ENCODE measurements around the gene VAV2. TPM values are rescaled to one million over a fixed set of nuclear protein-coding genes. Genes with fewer than 3 reads are reported as not detected.

VAV2 gene
- total RNA-seq, 2 experiments from 2014 or later: 4.7 to 6.4 TPM

DNA sequence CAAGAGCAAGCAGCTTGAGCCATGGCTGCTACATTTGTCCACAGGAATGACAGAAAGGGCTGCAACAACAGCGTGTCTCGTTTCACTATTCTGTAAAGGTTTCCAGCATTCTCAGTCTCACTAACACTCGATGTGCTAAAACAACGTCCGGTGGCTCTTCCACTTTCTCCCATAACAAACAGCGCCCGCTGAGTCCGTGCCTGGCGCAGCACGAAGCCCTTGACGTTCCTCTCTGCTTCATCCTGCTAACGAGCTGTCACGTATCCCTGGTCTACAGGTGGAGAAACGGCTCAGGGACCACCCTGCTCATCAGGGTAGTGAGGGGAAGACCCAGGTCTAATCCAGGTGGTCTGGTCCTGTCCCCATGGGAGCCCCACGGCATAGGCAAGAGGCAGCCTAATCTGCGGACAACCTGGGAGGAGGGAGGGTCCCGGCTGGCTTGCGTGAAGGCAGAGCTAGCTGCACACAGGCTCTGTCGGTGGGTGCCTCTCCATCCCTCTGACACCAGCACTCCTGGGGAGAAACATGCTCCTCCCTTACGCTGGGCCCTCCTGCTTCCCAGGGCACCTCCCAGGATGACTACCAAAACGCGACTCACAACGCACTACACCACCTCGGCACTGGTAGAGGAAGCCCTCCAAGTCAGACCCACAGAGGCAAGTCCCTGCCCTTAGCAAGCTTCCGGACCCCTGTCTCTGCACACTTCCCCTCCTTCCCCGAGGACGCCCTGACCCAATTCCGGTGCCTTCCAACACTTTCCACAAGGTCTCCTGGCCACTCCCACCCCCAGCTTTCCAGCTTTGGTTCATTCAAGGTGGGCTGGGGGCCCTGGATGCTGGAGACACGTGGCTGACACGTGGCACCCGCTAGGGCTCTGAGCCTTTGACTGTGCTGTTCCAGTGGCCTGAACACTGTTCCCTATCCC lies 43.3 kb downstream of the VAV2 start:
- no peaks in the 10 kb centered on the region for H3K4me1 Mint-ChIP-seq
- H3K4me3 Mint-ChIP-seq: no peak overlapping the region
- no peaks in the 10 kb centered on the region for H3K27me3 Mint-ChIP-seq
- POLR2A ChIA-PET: no interaction called here
- no peak overlapping the region for H3K27ac Mint-ChIP-seq
- ATAC-seq (ENCODE audit: low read depth) (no peak), DNase-seq (no peak)
- no peaks in the 10 kb centered on the region for H3K9me3 Mint-ChIP-seq
- H3K36me3 Mint-ChIP-seq: no peaks in the 10 kb centered on the region

DNA sequence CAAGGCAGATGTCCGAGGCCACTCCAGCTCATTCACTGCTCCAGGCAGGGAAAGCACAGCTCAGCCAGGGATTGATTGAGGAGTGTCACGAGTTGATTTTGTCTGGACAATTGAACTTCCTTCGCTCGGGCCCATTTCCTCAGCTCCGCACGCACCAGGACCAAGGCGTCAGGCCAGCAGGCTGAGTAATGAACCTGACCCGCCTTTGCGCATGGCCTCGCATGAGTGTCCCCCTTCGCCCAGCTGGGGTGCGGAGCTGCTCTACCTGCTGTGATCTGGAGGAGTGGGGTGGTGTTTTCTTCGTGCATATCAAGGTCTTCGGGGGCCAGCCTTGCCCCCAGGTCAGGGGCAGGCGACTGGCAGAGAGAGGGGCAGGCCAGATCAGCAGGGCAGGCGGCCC lies 44.0 kb downstream of the VAV2 start:
- POLR2A ChIA-PET: no interaction called here
- Mint-ChIP-seq H3K4me3 (no peak overlapping the region), H3K27ac (no peak overlapping the region), H3K27me3 (no peaks in the 10 kb centered on the region), H3K36me3 (no peaks in the 10 kb centered on the region), H3K4me1 (no peaks in the 10 kb centered on the region), H3K9me3 (no peaks in the 10 kb centered on the region)
- no peak for ATAC-seq (ENCODE audit: low read depth)
- DNase-seq: no peak

- Mint-ChIP-seq H3K27ac (no peak overlapping the region), H3K36me3 (no peaks in the 10 kb centered on the region), H3K9me3 (no peaks in the 10 kb centered on the region), H3K4me1 (no peaks in the 10 kb centered on the region), H3K27me3 (no peaks in the 10 kb centered on the region), H3K4me3 (no peak overlapping the region)
- DNase-seq: no peak
- ATAC-seq (ENCODE audit: low read depth): no peak
- POLR2A ChIA-PET: no interaction called here
Measured at GRCh38 chr9:133946840-133947486, 45.2 kb downstream of the VAV2 start.

GRCh38 chr9:133945977-133946753 lies 46.0 kb downstream of the VAV2 start:
- Mint-ChIP-seq H3K27me3 (no peaks in the 10 kb centered on the region), H3K4me1 (no peaks in the 10 kb centered on the region), H3K27ac (no peak overlapping the region), H3K9me3 (no peaks in the 10 kb centered on the region), H3K4me3 (no peak overlapping the region), H3K36me3 (no peaks in the 10 kb centered on the region)
- DNase-seq (no peak), ATAC-seq (ENCODE audit: low read depth) (no peak)
- POLR2A ChIA-PET: no interaction called here

- ATAC-seq (ENCODE audit: low read depth): no peak
- POLR2A ChIA-PET: no interaction called here
- no peaks in the 10 kb centered on the region for H3K36me3 Mint-ChIP-seq
Measured at GRCh38 chr9:133945314-133945975, 46.7 kb downstream of the VAV2 start.

GRCh38 chr9:133944746-133945135 lies 47.4 kb downstream of the VAV2 start:
- Mint-ChIP-seq H3K27ac (no peak overlapping the region), H3K4me1 (no peaks in the 10 kb centered on the region), H3K36me3 (no peaks in the 10 kb centered on the region), H3K27me3 (no peaks in the 10 kb centered on the region), H3K4me3 (no peak overlapping the region), H3K9me3 (no peaks in the 10 kb centered on the region)
- POLR2A ChIA-PET: no interaction called here
- ATAC-seq (ENCODE audit: low read depth): no peak
- DNase-seq: no peak

More at GRCh38 chr9:133945314-133945975, 46.7 kb downstream of the VAV2 start:
- H3K27me3 Mint-ChIP-seq: no peaks in the 10 kb centered on the region
- DNase-seq: no peak
- no peaks in the 10 kb centered on the region for H3K4me1 Mint-ChIP-seq
- H3K9me3 Mint-ChIP-seq: no peaks in the 10 kb centered on the region
- H3K27ac Mint-ChIP-seq: no peak overlapping the region
- H3K4me3 Mint-ChIP-seq: no peak overlapping the region

DNA sequence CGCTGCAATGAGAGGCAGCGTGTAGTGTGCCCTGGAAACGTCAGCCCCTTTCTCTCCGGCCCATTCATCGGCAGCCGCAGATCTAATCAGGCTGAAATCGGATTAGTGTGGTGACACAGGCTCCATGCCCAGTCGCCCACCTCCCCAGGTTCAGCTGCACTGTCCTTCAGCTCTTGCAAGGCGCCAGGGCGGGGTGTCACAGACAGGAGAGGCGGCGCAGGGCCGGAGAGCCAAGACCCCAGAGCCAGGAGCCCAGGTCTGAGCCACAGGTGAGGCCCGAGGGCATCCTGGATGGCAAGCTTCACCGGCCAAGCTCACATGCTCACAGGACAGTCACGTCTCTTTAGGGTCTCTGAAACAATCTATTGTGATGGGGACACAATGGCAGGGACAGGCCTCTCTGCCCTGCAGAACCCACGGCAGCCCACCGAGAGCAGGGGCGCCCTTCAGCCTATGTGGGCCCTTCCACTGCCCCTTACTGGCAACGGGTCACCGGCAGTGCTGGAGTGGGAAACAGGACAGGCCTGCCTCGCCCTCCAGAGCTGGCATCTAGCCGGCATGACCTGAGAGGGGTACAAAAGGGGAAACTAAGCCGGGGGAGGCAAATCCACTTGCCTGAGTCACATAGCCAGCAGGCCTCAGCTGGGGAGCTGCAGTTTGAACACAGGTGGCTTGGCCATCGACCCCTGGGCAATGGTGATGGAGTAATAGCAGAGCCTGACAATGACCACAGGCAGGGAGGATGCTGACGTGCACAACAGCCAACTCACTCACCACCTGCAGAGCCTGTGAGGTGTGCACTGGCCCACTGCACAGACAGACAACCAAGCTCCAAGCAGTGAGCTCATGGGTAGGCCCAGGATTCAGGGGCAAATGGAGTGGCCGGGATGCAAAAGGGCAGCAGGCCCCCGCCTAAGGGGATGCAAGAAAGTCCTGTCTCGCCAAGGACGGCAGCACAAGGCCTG lies 48.1 kb downstream of the VAV2 start:
- no peaks in the 10 kb centered on the region for H3K27me3 Mint-ChIP-seq
- H3K27ac Mint-ChIP-seq: no peak overlapping the region
- no peaks in the 10 kb centered on the region for H3K9me3 Mint-ChIP-seq
- no peaks in the 10 kb centered on the region for H3K36me3 Mint-ChIP-seq
- H3K4me3 Mint-ChIP-seq: no peak overlapping the region
- POLR2A ChIA-PET: no interaction called here
- DNase-seq (no peak), ATAC-seq (ENCODE audit: low read depth) (no peak)
- no peaks in the 10 kb centered on the region for H3K4me1 Mint-ChIP-seq

DNA sequence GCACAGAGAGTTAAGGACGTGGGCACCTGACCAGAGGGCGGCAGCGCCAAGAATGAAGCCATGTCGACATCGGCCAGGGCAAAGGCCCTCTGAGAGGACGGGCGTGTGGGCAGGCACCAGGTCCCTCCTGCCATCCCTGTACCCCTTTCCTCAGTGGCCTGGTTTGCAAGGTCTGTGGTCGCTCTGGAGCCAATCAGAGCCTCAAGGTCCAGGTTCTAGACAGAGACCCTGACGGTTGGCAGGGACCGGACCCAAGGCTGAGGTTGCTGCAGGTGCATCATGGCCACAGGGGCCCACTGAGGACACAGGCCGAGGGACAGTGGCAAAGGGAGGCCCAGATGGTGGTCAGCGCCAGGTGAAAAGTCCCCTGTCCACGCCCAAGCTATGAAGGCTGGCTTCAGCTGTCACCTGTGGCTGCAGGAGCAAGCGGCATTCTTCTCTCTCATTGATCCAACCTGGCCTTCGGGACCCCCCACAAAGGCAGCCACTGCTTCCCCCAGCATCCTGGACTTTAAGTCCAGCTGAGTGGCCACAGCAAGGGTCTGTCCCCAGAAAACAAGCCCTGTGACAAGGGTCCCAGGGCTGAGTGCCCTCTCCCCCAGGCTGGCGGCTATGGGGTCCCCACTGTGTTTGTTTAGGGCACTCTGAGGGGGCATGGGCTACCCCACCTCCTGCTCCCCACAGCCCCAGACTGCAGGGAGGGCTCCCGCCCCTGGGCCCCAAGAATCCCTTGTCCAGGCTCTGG lies 48.9 kb downstream of the VAV2 start:
- Mint-ChIP-seq H3K27ac (no peak overlapping the region), H3K9me3 (no peaks in the 10 kb centered on the region), H3K4me1 (no peaks in the 10 kb centered on the region), H3K4me3 (no peak overlapping the region), H3K36me3 (no peaks in the 10 kb centered on the region), H3K27me3 (no peaks in the 10 kb centered on the region)
- DNase-seq (no peak), ATAC-seq (ENCODE audit: low read depth) (no peak)
- POLR2A ChIA-PET: no interaction called here

GRCh38 chr9:133942206-133942975 lies 49.7 kb downstream of the VAV2 start:
- no peaks in the 10 kb centered on the region for H3K4me1 Mint-ChIP-seq
- no peaks in the 10 kb centered on the region for H3K9me3 Mint-ChIP-seq
- no peak for ATAC-seq (ENCODE audit: low read depth)
- no peaks in the 10 kb centered on the region for H3K36me3 Mint-ChIP-seq
- H3K4me3 Mint-ChIP-seq: no peak overlapping the region
- H3K27me3 Mint-ChIP-seq: no peaks in the 10 kb centered on the region
- POLR2A ChIA-PET: no interaction called here
- no peak for DNase-seq
- no peak overlapping the region for H3K27ac Mint-ChIP-seq

- Mint-ChIP-seq H3K4me1 (no peaks in the 10 kb centered on the region), H3K36me3 (no peaks in the 10 kb centered on the region), H3K4me3 (no peak overlapping the region), H3K27ac (no peak overlapping the region), H3K9me3 (no peaks in the 10 kb centered on the region), H3K27me3 (no peaks in the 10 kb centered on the region)
- POLR2A ChIA-PET: no interaction called here
- DNase-seq (no peak), ATAC-seq (ENCODE audit: low read depth) (no peak)
Measured at GRCh38 chr9:133939845-133940244, 52.3 kb downstream of the VAV2 start.

- Mint-ChIP-seq H3K4me1 (no peaks in the 10 kb centered on the region), H3K27ac (no peak overlapping the region), H3K4me3 (no peak overlapping the region), H3K27me3 (no peaks in the 10 kb centered on the region), H3K36me3 (no peaks in the 10 kb centered on the region), H3K9me3 (no peaks in the 10 kb centered on the region)
- ATAC-seq (ENCODE audit: low read depth) (no peak), DNase-seq (no peak)
- POLR2A ChIA-PET: no interaction called here
Measured at GRCh38 chr9:133939171-133939785, 52.8 kb downstream of the VAV2 start.

Measured in activated naive CD8-positive, alpha-beta T cell treated with anti-CD3 and anti-CD28 coated beads, Interleukin-2, amount 10 ng/mL, durations not matched to agents 7 days and 5 days (primary cell).